NAMALWA (cell line): ENCODE results near the gene TMEM245.
A peak's percentile ranks its signal among the peaks of the same experiment; 100 is the strongest.

Experiments used
- DNase-seq: peaks from one replicate; pipeline ENCODE4 v3.0.0-alpha.2; 2015; ENCODE audit warnings: low spot score

The TMEM245 gene

GRCh38 chr9:109119439-109120203 lies at the start of gene TMEM245:
TSS of gene TMEM245 (minus strand) at chr9:109119947. CDS start at chr9:109119913, 34 bp downstream.
- DNase-seq, result peak; percentile 99

GRCh38 chr9:109168170-109168569 lies 48.4 kb upstream of the TMEM245 start:
- DNase-seq, result no peak

- no peak for DNase-seq
These were observed 48.0 kb upstream of the TMEM245 start for GRCh38 chr9:109167716-109168115.

DNA sequence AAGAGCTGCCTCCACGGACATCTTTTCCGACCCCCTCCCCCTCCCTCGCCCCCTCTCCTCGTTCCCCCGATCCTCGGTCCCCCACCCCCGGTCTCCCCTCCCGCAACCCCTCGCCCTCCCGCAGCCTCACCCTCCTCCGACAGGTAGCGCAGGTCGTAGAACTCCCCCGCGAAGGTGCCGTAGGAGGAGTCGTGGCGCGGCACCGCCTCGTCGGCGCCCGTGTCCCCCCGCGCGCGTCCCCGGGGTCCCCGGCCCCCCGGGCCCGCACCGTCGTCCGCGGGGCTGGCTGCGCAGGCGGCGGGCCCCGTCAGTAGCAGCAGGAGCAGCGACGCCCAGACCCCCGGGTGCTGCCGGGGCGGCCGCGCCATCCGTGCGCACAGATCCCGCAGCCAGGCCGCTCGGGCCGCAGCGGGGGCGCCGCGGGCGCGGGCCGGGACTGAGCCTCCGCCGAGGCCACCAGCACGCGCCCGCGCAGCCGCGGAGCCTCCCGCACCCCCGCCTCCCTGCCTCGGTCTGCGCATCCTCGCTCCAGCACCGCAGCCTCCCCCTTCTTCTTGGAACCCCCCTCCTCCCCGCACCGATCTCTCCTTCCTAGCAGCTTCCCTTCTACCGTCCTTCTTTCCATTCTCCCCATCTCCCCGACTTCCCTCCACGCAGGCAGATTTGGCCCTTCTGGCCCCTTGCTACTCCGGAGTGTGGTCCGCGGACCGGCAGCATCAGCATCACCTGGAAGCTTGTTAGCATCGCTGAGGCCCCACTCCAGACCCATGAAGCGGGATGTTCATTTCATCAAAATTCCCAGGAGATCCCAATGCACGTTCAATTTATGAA lies 47.2 kb upstream of the TMEM245 start, which contains the start of gene FRRS1L:
FRRS1L (minus strand) TSS at position 479 of the 831 bp plus-strand sequence; CDS start at position 368, 111 bp downstream.
- no peak for DNase-seq

DNA sequence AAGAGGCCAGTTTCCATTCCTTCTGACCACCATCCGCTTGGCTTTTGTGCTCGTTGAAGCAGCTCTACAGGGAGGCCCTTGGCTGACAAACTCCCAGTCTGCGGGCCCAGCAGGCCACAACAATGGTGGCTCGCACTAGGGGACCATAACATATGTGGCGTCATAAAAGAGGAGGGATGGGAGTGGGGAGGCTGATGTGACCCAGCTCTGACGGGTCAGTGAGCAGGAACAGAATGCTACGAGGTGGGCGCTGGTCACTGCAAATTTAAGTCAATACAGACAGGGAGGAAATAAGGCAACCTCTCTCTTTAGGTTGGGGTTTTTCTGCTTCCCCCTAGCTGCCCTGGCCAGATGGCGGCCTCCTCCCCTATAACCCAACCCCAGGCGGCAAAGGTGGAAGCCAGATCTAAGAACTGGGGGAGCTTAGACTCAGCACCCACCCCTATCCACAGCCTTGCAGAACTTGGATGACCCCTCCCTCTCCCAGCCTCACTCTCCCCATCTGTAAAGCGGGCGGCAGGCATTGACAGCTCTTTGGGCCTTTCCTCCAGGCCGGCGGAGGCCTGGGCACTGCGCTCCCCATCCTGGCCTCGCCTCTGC lies 46.5 kb upstream of the TMEM245 start:
- DNase-seq, result no peak

DNA sequence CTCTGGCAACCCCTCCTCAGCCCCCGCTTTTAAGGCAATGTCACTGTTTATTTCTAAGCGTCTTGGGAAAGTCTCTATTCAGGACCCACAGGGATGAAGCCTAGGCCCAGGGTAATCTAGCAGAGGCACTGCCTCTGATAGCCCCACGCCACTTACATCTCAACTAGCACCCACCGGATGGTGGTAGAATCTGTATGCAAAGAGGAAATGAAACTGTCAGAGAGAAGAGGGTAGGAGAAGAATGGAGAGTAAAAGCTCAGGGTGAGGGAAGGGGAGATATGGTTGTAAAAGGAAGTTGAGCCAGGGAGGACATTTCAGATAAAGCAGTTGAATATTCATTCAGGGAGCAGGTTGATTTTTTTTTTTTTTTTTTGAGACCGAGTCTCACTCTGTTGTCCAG lies 44.3 kb upstream of the TMEM245 start:
- DNase-seq, result peak; percentile 47

GRCh38 chr9:109163194-109163593 lies 43.4 kb upstream of the TMEM245 start:
- DNase-seq, result no peak

GRCh38 chr9:109162677-109163076 lies 42.9 kb upstream of the TMEM245 start:
- DNase-seq, result no peak

GRCh38 chr9:109161471-109161870 lies 41.7 kb upstream of the TMEM245 start:
- DNase-seq, result no peak

- no peak for DNase-seq
These were observed 39.8 kb upstream of the TMEM245 start for GRCh38 chr9:109159583-109159982.

DNA sequence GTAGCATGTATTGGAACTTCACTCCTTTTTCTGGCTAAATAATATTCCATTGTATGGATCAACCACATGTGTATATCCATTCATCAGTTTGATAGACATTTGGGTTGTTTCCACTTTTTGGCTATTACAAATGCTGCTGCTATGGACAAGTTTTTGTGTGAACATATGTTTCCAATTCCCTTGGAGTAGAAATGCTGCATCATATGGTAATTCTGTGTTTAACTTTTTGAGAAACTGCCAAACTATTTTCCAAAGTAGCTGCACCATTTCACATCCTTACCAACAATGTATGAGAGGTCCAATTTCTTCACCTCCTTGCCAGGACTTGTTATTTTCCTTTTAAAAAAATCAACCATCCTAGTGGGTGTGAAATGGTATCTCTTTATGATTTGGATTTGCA lies 38.9 kb upstream of the TMEM245 start:
- DNase-seq, result no peak

- no peak for DNase-seq
These were observed 37.0 kb upstream of the TMEM245 start for GRCh38 chr9:109156708-109157107.

- DNase-seq, result no peak
These were observed 31.3 kb upstream of the TMEM245 start for GRCh38 chr9:109150925-109151545.

DNA sequence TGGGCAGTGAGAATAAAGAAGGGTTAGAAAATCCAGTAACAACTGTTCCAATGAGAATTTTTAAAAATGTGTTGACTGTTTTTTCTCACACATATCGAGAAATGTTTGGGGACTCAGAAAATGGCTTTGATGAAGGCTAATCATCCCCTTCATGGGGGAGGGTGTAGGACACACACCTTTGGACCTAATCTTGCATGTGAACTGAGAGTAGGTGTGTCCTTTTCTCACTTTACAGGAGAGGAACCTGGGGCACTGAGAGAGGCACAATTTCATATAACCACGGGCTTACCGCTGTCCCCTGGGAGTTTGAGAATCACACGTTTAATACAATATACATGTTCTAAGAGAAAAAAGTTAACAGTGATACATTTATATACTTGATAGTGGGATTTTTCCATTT lies 30.0 kb upstream of the TMEM245 start:
- no peak for DNase-seq

GRCh38 chr9:109149089-109149488 lies 29.3 kb upstream of the TMEM245 start:
- no peak for DNase-seq

DNA sequence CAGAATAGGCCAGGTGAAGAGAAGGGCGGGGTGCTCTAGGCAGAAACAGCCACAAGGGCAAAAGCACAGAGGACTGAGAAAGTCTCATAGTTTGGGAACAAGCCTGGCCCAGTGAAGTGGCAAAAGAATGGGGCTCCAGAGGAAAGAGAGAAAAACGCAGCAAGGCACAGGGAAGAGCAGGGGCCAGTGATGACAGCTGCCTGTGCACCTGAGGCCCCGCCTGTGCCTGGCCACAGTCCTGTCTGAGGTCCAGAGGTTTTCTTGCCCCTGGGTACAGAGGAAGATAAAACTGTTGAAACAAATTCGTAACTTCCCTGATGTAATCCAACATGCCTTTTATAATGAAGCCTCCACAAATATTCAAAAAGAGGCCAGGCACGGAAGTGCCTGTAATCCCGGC lies 25.3 kb upstream of the TMEM245 start:
- no peak for DNase-seq

- DNase-seq, result peak; percentile 64
These were observed 24.3 kb upstream of the TMEM245 start for GRCh38 chr9:109143881-109144562.

DNA sequence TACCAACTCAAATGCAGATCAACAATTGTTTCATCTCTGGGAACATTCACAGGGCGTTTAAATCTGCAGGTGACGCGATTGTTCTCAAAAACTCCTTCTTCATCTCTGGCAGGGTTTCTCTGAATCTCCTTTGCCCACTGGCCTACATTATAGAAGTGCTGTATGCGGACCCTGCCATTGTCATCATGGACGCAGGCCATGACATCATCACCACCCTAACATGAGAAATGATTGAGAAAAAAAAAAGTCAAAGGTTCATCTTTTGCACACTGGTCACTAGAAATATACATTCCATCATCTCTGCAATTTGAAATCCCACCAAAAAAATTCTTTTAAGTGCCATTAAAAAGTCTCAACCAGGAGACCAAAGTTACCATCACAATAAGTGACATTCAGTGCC lies 21.6 kb upstream of the TMEM245 start:
- DNase-seq, result no peak

GRCh38 chr9:109139851-109140250 lies 20.1 kb upstream of the TMEM245 start:
- DNase-seq, result no peak

DNA sequence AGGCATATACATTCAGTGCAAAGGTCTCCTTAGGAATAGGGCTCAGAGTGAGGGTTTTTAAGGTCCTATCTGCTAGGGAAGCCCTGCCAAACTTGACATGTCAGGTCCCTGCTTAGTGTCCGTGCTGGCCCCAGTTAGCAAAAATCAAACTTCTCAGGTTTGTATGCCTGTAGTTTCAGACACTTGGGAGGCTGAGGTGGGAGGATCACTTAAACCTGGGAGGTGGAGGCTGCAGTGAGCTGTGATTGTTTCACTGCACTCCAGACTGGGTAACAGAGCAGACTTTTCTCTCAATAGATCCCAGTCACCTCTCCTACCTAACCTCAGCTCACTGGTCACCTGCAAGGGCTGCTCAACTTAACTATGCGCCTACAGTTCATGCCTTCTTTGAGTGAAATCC lies 18.7 kb upstream of the TMEM245 start:
- no peak for DNase-seq

- DNase-seq, result no peak
These were observed 14.4 kb upstream of the TMEM245 start for GRCh38 chr9:109134167-109134578.

DNA sequence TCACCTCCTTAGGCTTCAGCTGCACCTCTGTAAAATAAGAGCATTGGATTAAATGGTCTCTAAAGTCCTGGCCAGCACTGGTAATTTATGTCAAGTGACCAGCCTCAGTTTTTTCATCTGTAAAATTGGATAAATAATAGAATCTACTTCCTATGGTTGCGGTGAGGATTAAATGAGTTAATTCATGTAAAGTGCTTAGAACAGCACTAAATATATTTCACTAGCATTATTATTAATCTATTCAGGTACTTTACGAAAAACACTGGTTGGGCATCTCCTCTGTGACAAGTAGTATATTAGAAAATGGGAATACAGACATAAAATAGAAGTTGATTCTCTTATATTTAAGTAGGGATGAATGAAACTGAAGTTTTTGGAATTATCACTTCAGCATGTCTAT lies 13.8 kb upstream of the TMEM245 start:
- no peak for DNase-seq
